HEK293T (cell line): ENCODE results near the gene MATN4.

Experiments used
- CTCF ChIA-PET: fragments of 350-600 bp; formaldehyde crosslinking; extraction: SDS; loops from one replicate; lab custom pipeline; 2021; ENCODE audit warnings: antibody characterized with exemption, inconsistent platforms; lab: Yijun Ruan, JAX
- POLR2A ChIA-PET: fragments of 350-600 bp; formaldehyde crosslinking; extraction: SDS; loops from one replicate; lab custom pipeline; 2020; ENCODE audit warnings: antibody characterized with exemption, inconsistent platforms; lab: Yijun Ruan, JAX
- DNase-seq: peaks from one replicate; pipeline ENCODE4 v3.0.0; 2012; ENCODE audit warnings: mixed read lengths; ENCODE audit errors: extremely low spot score
- ARNT ChIP-seq: fragments of 450-650 bp; IDR thresholded peaks from 2 replicates; pipeline ENCODE4 v1.6.1; 2017; ENCODE audit warnings: mild to moderate bottlenecking
- BHLHE40 ChIP-seq: fragments of 450-650 bp; IDR thresholded peaks from 2 replicates; pipeline ENCODE4 v1.6.1; 2016; ENCODE audit warnings: mild to moderate bottlenecking, moderate library complexity, borderline replicate concordance
- CTBP1 ChIP-seq: fragments of 450-650 bp; IDR thresholded peaks from 2 replicates; pipeline ENCODE4 v1.6.1; 2016; ENCODE audit warnings: borderline replicate concordance
- ELF4 ChIP-seq: fragments of 450-650 bp; IDR thresholded peaks from 2 replicates; pipeline ENCODE4 v1.6.1; 2017; ENCODE audit warnings: antibody characterized with exemption
- FOXA1 ChIP-seq: fragments of 450-650 bp; IDR thresholded peaks from 2 replicates; pipeline ENCODE4 v1.6.1; 2016; ENCODE audit warnings: mild to moderate bottlenecking
- FOXK2 ChIP-seq: fragments of 450-650 bp; IDR thresholded peaks from 2 replicates; pipeline ENCODE4 v1.6.1; 2016; ENCODE audit warnings: mild to moderate bottlenecking
- FOXM1 ChIP-seq: fragments of 450-650 bp; IDR thresholded peaks from 2 replicates; pipeline ENCODE4 v1.6.1; 2017; ENCODE audit warnings: mild to moderate bottlenecking, borderline replicate concordance
- HDGF ChIP-seq: fragments of 450-650 bp; IDR thresholded peaks from 2 replicates; pipeline ENCODE4 v1.6.1; 2017; ENCODE audit warnings: antibody characterized with exemption, borderline replicate concordance
- L3MBTL2 ChIP-seq: fragments of 450-650 bp; conservative IDR thresholded peaks from 2 replicates; pipeline ENCODE4 v1.6.1; 2016; ENCODE audit warnings: mild to moderate bottlenecking
- LEF1 ChIP-seq: fragments of 450-650 bp; IDR thresholded peaks from 2 replicates; pipeline ENCODE4 v1.6.1; 2017; ENCODE audit warnings: mild to moderate bottlenecking, borderline replicate concordance
- NFRKB ChIP-seq: fragments of 450-650 bp; IDR thresholded peaks from 2 replicates; pipeline ENCODE4 v1.6.1; 2016; ENCODE audit warnings: mild to moderate bottlenecking, moderate library complexity
- PKNOX1 ChIP-seq: fragments of 450-650 bp; IDR thresholded peaks from 2 replicates; pipeline ENCODE4 v1.6.1; 2016
- SP1 ChIP-seq: fragments of 450-650 bp; IDR thresholded peaks from 2 replicates; pipeline ENCODE4 v1.6.1; 2017
- SUZ12 ChIP-seq: fragments of 450-650 bp; IDR thresholded peaks from 2 replicates; pipeline ENCODE4 v1.6.1; 2016; ENCODE audit warnings: mild to moderate bottlenecking
- TARDBP ChIP-seq: fragments of 450-650 bp; IDR thresholded peaks from 2 replicates; pipeline ENCODE4 v1.6.1; 2016
- ZNF384 ChIP-seq: fragments of 450-650 bp; IDR thresholded peaks from 2 replicates; pipeline ENCODE4 v1.6.1; 2016

The MATN4 gene

GRCh38 chr20:45293041-45294002, 14.8 kb downstream of the MATN4 start:
- DNase-seq: peak; percentile 87
- ChIA-PET POLR2A (interaction anchor here (0.8 to 1.4 kb wide), 3 partner anchors 15 to 187 kb away, joined by 3 read pairs; partner anchors contain the start of gene MATN4), CTCF (interaction anchor here (0.5 to 2.1 kb wide), 25 partner anchors 9 to 478 kb away, joined by 3 to 16 read pairs (median 4); partner anchors contain the start of gene SYS1)

GRCh38 chr20:45292343-45292742, 15.8 kb downstream of the MATN4 start:
- TF ChIP-seq ZNF384 (no peak), FOXM1 (no peak), ARNT (no peak), L3MBTL2 (no peak), TARDBP (no peak), SP1 (no peak), PKNOX1 (no peak), NFRKB (no peak), BHLHE40 (no peak), ELF4 (no peak), HDGF (no peak), CTBP1 (no peak), FOXK2 (no peak), LEF1 (no peak)
- no peak for DNase-seq
- CTCF ChIA-PET: interaction anchor here (0.6 to 2.1 kb wide), 10 partner anchors 8 to 290 kb away, joined by 3 to 16 read pairs (median 4); no protein-coding TSS in a partner anchor
- POLR2A ChIA-PET: interaction anchor here (1.4 kb wide), 1 partner anchor 16 kb away, joined by 3 read pairs; the partner anchor contains the start of gene MATN4

More at GRCh38 chr20:45293041-45294002, 14.8 kb downstream of the MATN4 start:
- TF ChIP-seq FOXA1 (no peak), BHLHE40 (no peak), L3MBTL2 (peak; percentile 91), PKNOX1 (no peak), HDGF (no peak), TARDBP (no peak), SUZ12 (no peak)

GRCh38 chr20:45291526-45291925, 16.6 kb downstream of the MATN4 start:
- no peak for DNase-seq
- TF ChIP-seq L3MBTL2 (no peak), PKNOX1 (no peak), FOXM1 (no peak), TARDBP (no peak), FOXK2 (no peak), ZNF384 (no peak), LEF1 (no peak), BHLHE40 (no peak), SP1 (no peak), ARNT (no peak), NFRKB (no peak), ELF4 (no peak), SUZ12 (no peak), HDGF (no peak), FOXA1 (no peak), CTBP1 (no peak)
- ChIA-PET CTCF (interaction anchor here (0.6 to 2.2 kb wide), 10 partner anchors 9 to 289 kb away, joined by 3 to 6 read pairs (median 4); no protein-coding TSS in a partner anchor), POLR2A (interaction anchor here (1.0 kb wide), 1 partner anchor 247 kb away, joined by 4 read pairs; no protein-coding TSS in a partner anchor)

- TF ChIP-seq L3MBTL2: no peak
- no peak for TF ChIP-seq CTBP1
- no peak for TF ChIP-seq FOXA1
- no peak for TF ChIP-seq FOXK2
- ChIA-PET POLR2A (interaction anchor here (0.6 to 1.0 kb wide), 2 partner anchors 247 to 273 kb away, joined by 3 to 4 read pairs; no protein-coding TSS in a partner anchor), CTCF (interaction anchor here (0.5 to 2.2 kb wide), 15 partner anchors 10 to 349 kb away, joined by 3 to 6 read pairs (median 4); no protein-coding TSS in a partner anchor)
- peak; percentile 79 for DNase-seq
These were observed 17.3 kb downstream of the MATN4 start for GRCh38 chr20:45290677-45291355.

GRCh38 chr20:45289942-45290676, 18.0 kb downstream of the MATN4 start:
- ChIA-PET CTCF (interaction anchor here (0.5 to 2.2 kb wide), 16 partner anchors 10 to 348 kb away, joined by 3 to 6 read pairs (median 4); no protein-coding TSS in a partner anchor), POLR2A (interaction anchor here (0.6 kb wide), 1 partner anchor 272 kb away, joined by 3 read pairs; no protein-coding TSS in a partner anchor)
- no peak for DNase-seq
- TF ChIP-seq ZNF384 (no peak), PKNOX1 (no peak), CTBP1 (no peak), FOXA1 (no peak), SP1 (no peak), ELF4 (no peak), LEF1 (no peak), HDGF (no peak), FOXK2 (no peak), BHLHE40 (no peak), SUZ12 (no peak)
